GM12801 (cell line): ENCODE measurements around the gene ZFP62.

Experiments
- TF ChIP-seq, protein P1 (sequence below): IDR thresholded peaks from one replicate; pipeline ENCODE4 v1.5.1; 2011; ENCODE audit warnings: control low read depth; ENCODE audit not compliant: insufficient read length; ENCODE audit errors: extremely low read depth

ZFP62 gene

DNA sequence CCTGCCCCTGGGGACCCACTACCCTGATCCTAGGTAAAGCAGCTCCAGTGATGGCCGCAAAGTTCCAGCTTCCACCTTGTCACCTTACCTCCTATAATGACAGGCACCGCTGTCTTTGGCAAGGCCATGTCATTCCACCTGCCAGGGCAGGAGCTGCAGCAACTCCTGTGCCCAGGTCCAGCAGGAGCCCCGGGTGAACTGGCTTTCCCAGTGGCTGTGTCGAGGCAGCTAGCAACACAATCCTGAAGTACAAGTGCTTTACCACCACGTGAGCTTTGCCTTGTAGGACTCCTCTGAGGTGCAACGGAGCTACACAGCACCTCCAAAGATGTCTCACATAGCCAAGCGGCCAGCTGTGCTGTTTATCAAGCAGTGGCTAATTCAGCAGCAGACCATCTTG, 37.7 kb downstream of the ZFP62 start:
- TF ChIP-seq, protein P1, sequence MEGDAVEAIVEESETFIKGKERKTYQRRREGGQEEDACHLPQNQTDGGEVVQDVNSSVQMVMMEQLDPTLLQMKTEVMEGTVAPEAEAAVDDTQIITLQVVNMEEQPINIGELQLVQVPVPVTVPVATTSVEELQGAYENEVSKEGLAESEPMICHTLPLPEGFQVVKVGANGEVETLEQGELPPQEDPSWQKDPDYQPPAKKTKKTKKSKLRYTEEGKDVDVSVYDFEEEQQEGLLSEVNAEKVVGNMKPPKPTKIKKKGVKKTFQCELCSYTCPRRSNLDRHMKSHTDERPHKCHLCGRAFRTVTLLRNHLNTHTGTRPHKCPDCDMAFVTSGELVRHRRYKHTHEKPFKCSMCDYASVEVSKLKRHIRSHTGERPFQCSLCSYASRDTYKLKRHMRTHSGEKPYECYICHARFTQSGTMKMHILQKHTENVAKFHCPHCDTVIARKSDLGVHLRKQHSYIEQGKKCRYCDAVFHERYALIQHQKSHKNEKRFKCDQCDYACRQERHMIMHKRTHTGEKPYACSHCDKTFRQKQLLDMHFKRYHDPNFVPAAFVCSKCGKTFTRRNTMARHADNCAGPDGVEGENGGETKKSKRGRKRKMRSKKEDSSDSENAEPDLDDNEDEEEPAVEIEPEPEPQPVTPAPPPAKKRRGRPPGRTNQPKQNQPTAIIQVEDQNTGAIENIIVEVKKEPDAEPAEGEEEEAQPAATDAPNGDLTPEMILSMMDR = no peak

DNA sequence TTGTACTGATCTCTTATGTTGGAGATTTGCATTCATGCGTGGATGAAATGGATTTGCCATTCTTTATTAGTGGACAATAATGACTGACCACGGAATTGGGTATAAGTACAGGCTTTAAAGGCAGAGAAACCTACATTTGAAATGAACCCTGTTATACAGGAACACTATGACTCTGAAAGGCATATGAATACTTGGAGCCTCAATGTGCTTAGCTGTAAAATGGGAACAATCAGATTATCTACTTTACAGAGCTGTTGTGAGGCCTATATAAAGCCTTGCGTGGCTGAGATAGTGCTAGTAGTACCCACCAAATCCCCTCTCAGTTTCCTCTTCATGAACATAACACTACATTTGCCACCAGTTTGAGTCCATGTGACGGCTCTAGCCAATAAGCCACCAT, 39.5 kb downstream of the ZFP62 start:
- TF ChIP-seq, protein P1 = no peak

DNA sequence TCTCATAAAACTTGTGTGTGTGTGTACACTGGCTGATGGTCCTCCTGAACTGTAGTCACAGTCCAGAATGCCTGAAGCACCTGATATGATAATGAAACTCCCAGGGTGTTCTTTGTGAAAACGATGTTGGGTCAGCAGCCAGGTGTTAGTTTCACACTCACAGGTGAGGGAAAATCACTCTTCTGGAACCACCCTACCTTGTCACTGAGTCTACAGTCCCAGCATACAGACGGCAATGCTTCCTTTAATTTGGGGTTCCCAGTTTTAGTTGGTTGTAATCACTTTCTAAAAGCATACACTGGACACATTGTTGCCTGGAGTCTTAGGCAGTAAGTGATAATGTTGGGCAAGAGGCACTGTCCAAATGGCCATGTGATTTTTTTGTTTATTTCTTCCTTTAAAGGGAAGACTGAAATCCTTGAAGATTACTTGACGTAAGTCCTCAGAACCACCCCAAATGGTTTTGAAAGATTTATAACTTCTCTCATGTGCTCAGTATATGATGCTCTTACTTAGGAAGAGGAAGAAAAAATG, 40.2 kb downstream of the ZFP62 start:
- TF ChIP-seq, protein P1 = no peak

DNA sequence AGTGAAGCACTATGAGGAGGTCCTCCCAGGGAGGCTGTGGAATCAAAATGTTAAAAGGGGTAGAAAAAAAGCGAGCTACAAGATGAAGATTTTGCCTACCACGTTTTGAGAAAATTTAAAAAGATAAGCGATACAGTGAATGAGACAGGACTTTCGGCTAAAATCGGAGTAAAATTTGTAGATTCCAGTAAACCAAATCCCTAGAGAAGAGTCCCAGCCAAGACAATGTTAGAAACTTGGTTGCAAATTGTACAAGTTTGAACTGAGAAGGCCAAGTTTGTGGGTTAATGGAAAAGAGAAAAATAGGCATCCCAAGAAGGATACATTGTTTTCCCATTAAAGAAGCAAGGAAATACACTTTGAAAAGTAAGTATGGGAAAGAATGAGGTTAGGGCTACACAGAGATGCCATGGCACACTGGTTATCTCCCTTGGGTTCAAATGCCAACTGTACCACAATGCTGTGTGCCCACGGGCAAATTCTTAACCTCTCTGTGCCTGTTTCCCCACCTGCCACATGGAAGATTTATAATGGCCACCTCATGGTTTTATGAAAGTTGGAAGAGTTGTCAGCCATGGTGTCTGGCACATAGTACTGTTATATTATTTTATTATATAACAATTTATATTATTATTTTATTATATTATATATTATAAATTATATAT, 42.3 kb downstream of the ZFP62 start:
- TF ChIP-seq, protein P1 = no peak

DNA sequence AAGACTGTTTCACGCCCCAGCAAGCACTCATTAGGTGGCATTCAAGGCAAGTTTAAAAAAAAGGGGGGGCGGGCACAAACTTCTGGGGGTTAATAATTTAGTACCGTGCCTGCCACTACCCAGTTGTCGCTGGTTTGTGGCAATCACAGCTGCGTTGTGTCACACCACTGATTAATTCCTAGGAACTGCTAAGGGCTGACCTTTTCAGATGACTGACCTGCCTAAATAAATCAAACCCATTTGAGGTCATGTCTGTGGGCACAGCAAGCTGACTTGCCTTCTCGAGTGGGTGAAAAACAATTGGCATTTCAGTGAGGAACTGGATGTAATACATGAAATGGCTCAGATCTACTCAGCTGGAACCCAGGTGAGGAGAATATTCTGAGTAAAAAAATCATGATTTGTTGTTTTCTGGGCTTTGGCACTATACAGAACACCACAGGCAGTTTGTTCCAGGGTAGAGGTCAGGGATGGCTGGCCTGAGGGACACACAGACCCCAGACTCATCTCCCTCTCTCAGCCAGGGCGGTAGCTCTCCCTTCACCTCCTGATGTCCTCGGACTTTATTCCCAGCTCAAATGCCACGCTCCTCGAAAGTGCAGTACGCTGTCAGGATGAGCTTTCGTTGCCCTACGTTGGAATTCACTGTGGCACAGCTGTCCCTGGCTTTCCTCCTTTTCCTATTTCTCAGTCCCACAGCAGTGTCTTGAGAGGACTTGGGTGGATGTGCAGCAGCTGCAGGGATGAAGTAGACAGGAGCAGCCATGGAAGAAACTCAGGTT, 43.0 kb downstream of the ZFP62 start:
- TF ChIP-seq, protein P1 = no peak

DNA sequence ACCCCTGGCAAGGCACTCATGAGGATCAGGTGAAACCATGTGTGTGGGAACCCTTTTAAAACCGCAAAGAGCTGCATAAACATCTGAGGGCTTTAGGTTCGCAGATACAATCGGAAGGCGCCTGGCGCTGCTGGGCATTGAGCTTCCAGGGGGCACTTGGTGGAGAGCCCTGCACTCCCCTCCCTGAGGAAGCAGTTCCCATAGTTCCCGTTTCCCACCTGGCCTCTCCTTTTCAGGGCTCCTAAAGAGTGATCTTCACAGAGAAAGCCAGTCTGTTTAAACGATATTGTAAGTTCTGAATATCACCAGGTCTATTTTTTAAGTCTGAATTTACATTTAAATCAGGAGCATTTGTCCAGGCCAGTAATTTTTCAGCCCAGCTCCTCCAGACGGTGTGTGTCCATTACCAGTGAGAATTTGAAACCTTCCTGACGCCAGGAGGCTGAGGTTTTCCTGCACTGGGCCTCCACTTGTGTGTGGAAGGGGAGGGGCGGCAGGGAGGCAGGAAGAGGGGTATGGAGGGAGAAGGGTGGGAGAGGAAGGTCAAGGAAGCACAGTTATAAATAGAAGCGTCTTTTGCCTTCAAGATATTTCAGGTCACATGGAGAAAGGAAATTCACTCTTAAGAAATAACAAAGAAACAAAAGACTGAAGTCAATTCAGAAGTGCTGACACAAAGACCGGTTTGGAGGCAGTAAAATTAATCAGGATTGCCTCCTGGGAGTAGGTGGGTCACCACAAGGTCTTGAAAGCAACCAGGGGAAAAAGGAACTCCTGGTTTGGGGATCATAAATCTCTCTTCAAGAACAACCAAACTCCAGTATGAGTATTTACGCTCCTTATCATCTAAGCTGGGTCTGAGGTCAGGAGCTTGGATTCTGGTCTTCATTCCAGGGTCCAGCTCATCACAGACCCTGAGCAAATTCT, 44.2 kb downstream of the ZFP62 start:
- TF ChIP-seq, protein P1 = no peak
